OCI-LY1 (cell line): ENCODE results near the gene MYO3B.
A peak's percentile ranks its signal among the peaks of the same experiment; 100 is the strongest.

Experiments used
- H2AFZ ChIP-seq: fragments of 200-600 bp; sonication (generic), shearing (Covaris generic); 2 replicates; pipeline ENCODE4 v1.6.0; 2014; ENCODE audit warnings: antibody characterized with exemption, mild to moderate bottlenecking, low read length
- H3F3A ChIP-seq: fragments of 200-600 bp; sonication (generic), shearing (Covaris generic); 2 replicates; pipeline ENCODE4 v1.6.0; 2014; ENCODE audit warnings: mild to moderate bottlenecking, antibody characterized with exemption, low read length, moderate library complexity; ENCODE audit not compliant: insufficient read depth
- H3K27ac ChIP-seq: fragments of 200-600 bp; sonication (generic); 2 replicates; pipeline ENCODE4 v1.5.1; 2014; ENCODE audit warnings: low read length, mixed run types, mild to moderate bottlenecking, low read depth; ENCODE audit not compliant: poor library complexity, severe bottlenecking
- H3K27me3 ChIP-seq: fragments of 200-600 bp; sonication (generic); 2 replicates; pipeline ENCODE4 v1.6.0; 2014; ENCODE audit warnings: antibody characterized with exemption, mild to moderate bottlenecking, low read length, moderate library complexity; ENCODE audit not compliant: insufficient read depth
- H3K36me3 ChIP-seq: fragments of 200-600 bp; sonication (generic); 2 replicates; pipeline ENCODE4 v1.6.1; 2014; ENCODE audit warnings: mild to moderate bottlenecking, antibody characterized with exemption, low read length, moderate library complexity, mixed read lengths; ENCODE audit not compliant: insufficient read depth
- H3K4me1 ChIP-seq: fragments of 200-600 bp; sonication (generic); 2 replicates; pipeline ENCODE4 v1.5.1; 2014; ENCODE audit warnings: mild to moderate bottlenecking, low read length, moderate library complexity; ENCODE audit not compliant: insufficient read depth, severe bottlenecking
- H3K4me2 ChIP-seq: fragments of 200-600 bp; sonication (generic), shearing (Covaris generic); 2 replicates; pipeline ENCODE4 v1.6.1; 2014; ENCODE audit warnings: low read length
- H3K4me3 ChIP-seq: fragments of 200-600 bp; sonication (generic); 2 replicates; pipeline ENCODE4 v1.5.1; 2014; ENCODE audit warnings: low read length, low read depth, mild to moderate bottlenecking, mixed read lengths; ENCODE audit not compliant: poor library complexity, severe bottlenecking
- H3K79me2 ChIP-seq: fragments of 200-600 bp; shearing (Covaris generic); 2 replicates; pipeline ENCODE4 v1.6.1; 2016; ENCODE audit warnings: mixed run types, low read length, mixed read lengths; ENCODE audit not compliant: insufficient read depth
- H3K9ac ChIP-seq: fragments of 200-600 bp; sonication (generic), shearing (Covaris generic); 2 replicates; pipeline ENCODE4 v1.6.1; 2014; ENCODE audit warnings: mild to moderate bottlenecking, low read length, mixed read lengths
- H3K9me2 ChIP-seq: fragments of 200-600 bp; sonication (generic), shearing (Covaris generic); 2 replicates; pipeline ENCODE4 v1.6.1; 2014; ENCODE audit warnings: low read depth, mild to moderate bottlenecking, low read length, mixed read lengths
- H3K9me3 ChIP-seq: fragments of 200-600 bp; shearing (Covaris generic); 2 replicates; pipeline ENCODE4 v1.6.1; 2014; ENCODE audit warnings: low read length, mixed read lengths
- H4K20me1 ChIP-seq: fragments of 200-600 bp; sonication (generic), shearing (Covaris generic); 2 replicates; pipeline ENCODE4 v1.6.0; 2016; ENCODE audit warnings: mild to moderate bottlenecking, low read length; ENCODE audit not compliant: insufficient read depth
- CTCF ChIP-seq: fragments of 200-600 bp; sonication (generic), shearing (Covaris generic); IDR thresholded peaks from 2 replicates; pipeline ENCODE4 v1.5.1; 2017; ENCODE audit warnings: mild to moderate bottlenecking, antibody characterized with exemption, low read length, moderate library complexity, mixed read lengths
- EZH2 ChIP-seq: fragments of 200-600 bp; sonication (generic), shearing (Covaris generic); IDR thresholded peaks from 2 replicates; pipeline ENCODE4 v1.8.0; 2017; ENCODE audit warnings: borderline replicate concordance, mixed run types, mild to moderate bottlenecking, antibody characterized with exemption, low read length, moderate library complexity, mixed read lengths

MYO3B gene

DNA sequence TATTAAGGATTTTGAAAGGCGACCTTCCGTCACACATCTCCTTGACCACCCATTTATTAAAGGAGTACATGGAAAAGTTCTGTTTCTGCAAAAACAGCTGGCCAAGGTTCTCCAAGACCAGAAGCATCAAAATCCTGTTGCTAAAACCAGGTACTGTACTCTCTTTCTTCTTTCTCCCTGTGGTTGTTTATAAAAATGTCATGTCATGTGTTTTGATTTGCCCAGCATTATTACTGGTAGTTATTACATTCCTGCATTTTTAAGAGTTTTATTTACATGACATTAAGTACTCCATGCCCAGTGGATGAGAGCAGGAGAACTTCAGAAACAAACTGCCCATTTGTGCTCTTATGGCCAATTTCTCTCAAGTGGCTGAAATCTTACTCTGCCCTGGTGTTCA, 191.3 kb downstream of the MYO3B start:
- Histone ChIP-seq H3K36me3 (no peaks in the 10 kb centered on the region), H3K4me2 (no peak overlapping the region), H2AFZ (no peak overlapping the region), H3K27me3 (no peaks in the 10 kb centered on the region), H3K9ac (no peak overlapping the region), H3K79me2 (no peaks in the 10 kb centered on the region), H3K27ac (no peak overlapping the region), H3K9me3 (no peaks in the 10 kb centered on the region), H3K9me2 (no peaks in the 10 kb centered on the region), H3K4me3 (no peak overlapping the region), H3F3A (no peaks in the 10 kb centered on the region), H4K20me1 (no peaks in the 10 kb centered on the region), H3K4me1 (peaks cover 44% of the 10 kb centered on the region)
- TF ChIP-seq EZH2, result no peak

DNA sequence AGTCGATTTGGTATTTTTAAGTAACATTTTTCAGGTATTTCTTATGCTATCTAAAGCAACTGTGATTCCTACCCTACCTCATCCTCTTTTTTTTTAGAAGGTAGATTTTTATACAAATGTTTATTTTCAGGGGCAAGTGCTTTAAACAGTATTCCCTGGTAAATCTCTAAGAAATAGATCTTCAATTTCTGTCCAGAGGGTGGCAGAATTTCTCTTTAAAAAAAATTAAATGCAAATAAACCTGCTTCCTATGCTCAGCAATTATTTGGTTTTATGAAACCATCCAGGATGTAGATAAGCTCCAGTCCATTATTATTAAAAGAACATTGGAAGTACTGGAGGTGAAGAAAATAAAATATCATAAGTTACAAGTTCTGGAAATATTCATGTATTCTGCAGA, 191.9 kb downstream of the MYO3B start:
- Histone ChIP-seq H3K27me3 (no peaks in the 10 kb centered on the region), H2AFZ (no peak overlapping the region), H3K79me2 (no peaks in the 10 kb centered on the region), H3K9me3 (no peaks in the 10 kb centered on the region), H3K36me3 (no peaks in the 10 kb centered on the region), H3K4me1 (peaks cover 50% of the 10 kb centered on the region), H3K9me2 (no peaks in the 10 kb centered on the region), H4K20me1 (no peaks in the 10 kb centered on the region), H3K4me3 (no peak overlapping the region), H3F3A (no peaks in the 10 kb centered on the region), H3K27ac (peak overlapping the region; percentile 62), H3K4me2 (no peak overlapping the region; the same call in 1 of the 2 replicates), H3K9ac (no peak overlapping the region; the same call in 1 of the 2 replicates)
- TF ChIP-seq EZH2 (no peak), CTCF (peak; percentile 34; the same call in 1 of the 2 replicates)

GRCh38 chr2:170371231-170371998, 193.5 kb downstream of the MYO3B start:
- Histone ChIP-seq H3K79me2 (no peaks in the 10 kb centered on the region), H2AFZ (no peak overlapping the region), H3K27ac (peak overlapping the region; percentile 62), H3K4me3 (no peak overlapping the region), H3K4me2 (peak overlapping the region; percentile 36; the same call in 1 of the 2 replicates), H4K20me1 (no peaks in the 10 kb centered on the region), H3F3A (no peaks in the 10 kb centered on the region), H3K36me3 (no peaks in the 10 kb centered on the region), H3K9ac (no peak overlapping the region; the same call in 1 of the 2 replicates), H3K9me2 (no peaks in the 10 kb centered on the region), H3K27me3 (no peaks in the 10 kb centered on the region), H3K4me1 (peaks cover 60% of the 10 kb centered on the region), H3K9me3 (no peaks in the 10 kb centered on the region)
- TF ChIP-seq CTCF (no peak), EZH2 (no peak)
